ENCODE measurements around the gene NCAM2.

Gene NCAM2

GRCh38 chr21:21231913-21232312 is 233.7 kb downstream of the NCAM2 start:
- DNase-seq = no peak

- DNase-seq = peak; percentile 68
These were observed 234.1 kb downstream of the NCAM2 start for GRCh38 chr21:21232320-21232719.

DNA sequence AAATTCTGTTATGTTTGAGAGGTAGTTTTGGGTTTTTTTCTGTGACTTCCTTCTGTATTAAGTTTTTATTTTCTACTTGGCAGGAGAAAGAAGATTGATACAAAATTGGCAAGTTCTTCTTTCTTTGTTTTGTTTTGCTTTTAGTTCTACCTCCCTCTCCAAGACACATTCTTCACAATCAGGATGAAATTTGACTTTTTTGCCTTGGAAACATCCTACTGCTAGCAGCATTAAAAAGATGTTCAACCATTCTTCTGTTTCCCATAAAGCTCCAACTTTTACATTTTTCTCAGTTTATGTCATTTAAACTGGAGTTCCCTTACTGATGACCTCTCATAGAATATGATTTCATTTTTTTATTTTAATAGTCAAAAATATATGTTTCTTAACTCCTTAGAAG is 234.8 kb downstream of the NCAM2 start:
- no peak for DNase-seq

DNA sequence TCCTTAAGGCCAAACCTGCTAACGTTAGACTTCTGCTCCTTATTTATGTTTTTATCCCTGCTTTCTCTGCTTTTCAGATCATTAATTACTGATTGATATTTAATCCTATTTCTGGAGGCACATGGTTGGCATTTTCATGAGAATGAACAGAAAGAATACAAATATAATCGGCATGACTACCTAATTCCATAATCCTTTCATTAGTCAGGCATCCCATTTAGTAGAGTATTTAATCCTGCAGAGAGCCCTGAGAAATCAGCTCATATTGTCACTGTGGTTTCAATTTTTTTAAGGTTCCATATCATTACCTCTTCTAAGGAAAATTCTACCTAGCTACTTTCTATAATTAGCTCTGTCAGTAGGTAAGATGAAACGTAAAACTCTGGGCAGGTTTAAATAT is 238.8 kb downstream of the NCAM2 start:
- DNase-seq = no peak

GRCh38 chr21:21238629-21239400 is 240.6 kb downstream of the NCAM2 start:
- DNase-seq = no peak

DNA sequence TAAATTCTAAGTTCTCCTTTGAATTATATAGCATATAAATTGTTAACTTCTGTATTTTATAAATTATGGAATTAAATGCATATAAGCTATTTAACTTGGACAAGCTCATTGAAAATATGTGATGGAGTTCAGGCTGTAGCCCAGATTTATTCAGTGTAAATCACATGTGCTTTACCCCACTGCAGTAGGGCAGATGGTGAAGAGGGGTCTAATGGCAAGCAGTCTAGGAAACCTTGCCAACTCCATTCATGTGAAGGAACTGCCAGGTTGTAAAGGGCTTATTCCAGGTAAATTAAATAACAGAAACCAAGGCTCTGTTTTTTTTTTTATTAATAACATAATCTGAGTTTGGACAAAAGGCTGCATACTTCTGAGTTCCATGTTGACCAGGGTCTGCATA is 243.2 kb downstream of the NCAM2 start:
- DNase-seq = no peak

DNA sequence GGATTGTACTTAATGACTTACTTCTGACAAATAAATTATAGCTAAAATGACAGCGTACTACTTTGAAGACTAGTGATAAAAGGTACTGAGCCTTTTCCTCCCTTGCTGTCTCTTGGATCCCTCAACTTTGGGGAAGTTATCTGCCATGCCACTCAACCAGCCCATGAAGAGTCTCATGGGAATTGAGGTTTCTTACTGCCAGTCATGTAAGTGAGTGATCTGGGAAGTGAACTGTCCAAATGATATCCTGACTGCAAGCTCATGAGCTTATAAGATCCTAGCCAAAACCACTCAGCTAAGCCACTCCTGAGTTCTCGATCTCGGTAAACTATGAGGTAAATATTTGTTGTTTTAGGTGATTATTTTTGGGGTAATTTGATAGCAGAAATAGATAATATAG is 247.8 kb downstream of the NCAM2 start:
- peak; percentile 4 for DNase-seq

DNA sequence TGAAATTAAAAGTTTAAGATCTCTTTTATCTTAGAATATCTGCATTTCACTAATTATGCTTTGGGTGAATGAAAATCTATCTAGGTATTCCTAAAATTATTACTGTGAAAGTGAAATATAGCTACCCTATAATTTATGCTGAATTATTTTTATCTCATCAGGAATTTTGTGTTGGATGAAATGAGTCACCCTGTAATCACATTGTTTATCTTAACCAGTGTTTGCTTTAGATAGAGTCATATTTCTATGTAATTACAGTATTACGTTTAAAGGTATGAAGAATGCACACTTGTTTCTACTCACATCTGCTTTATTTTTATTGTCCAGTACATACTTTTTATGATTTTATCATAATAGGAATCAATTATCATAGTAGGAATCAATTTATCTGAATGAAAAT is 249.2 kb downstream of the NCAM2 start:
- no peak for DNase-seq

DNA sequence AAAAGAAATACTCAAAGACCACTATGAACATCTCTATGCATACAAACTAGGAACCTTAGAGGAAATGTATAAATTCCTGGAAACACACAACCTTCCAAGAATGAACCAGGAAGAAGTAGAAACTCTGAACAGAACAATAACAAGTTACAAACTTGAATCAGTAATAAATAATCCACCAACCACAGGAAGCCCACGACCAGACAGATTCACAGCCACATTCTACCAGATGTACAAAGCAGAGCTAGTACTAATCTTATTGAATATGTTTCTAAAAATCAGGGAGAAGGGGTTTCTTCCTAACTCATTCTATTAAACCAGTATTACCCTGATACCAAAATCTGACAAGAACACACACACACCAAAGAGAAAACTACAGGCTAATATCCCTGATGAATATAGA is 263.8 kb downstream of the NCAM2 start:
- no peak for DNase-seq

- no peak for DNase-seq
These were observed 269.9 kb downstream of the NCAM2 start for GRCh38 chr21:21268061-21268471.

DNA sequence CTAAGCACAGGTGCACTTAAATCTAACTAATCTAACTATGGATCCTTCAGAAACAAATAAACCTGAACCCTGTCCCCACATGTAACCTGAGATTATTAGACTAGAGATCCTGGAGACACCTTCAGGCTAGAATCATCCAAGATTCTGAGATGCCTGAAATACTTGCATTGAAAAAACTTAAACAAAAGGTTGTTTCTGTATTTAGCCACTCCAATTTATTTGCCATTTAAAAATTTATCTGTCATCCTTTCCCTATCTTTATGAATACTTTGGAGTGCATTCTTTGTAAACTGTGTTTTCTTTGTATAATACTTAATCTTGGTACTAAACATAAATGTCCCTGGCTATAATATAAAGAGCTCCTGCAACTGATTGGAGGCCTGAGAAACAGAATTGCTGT is 270.7 kb downstream of the NCAM2 start:
- DNase-seq = no peak

GRCh38 chr21:21279193-21279901 is 281.1 kb downstream of the NCAM2 start:
- no peak for DNase-seq

DNA sequence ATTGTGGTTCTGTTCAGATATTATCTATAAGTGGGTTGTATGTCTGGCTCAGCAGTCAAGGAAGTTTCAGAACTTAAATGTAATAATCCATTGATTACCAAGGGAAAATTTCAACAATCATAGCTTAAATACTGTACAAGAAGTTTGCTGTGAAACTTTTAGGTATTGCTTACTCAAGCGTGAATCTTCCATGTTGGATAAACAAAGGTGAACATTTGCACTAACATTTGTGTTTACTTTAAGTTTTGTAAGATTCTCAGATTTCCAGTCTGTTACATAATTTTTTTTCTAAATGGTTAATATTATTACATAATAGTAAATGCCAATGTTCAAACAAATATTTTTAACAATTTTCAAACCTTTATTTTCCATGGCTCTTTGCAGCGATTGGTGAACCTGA is 285.6 kb downstream of the NCAM2 start:
- no peak for DNase-seq

- no peak for DNase-seq
These were observed 288.1 kb downstream of the NCAM2 start for GRCh38 chr21:21286170-21286798.

DNA sequence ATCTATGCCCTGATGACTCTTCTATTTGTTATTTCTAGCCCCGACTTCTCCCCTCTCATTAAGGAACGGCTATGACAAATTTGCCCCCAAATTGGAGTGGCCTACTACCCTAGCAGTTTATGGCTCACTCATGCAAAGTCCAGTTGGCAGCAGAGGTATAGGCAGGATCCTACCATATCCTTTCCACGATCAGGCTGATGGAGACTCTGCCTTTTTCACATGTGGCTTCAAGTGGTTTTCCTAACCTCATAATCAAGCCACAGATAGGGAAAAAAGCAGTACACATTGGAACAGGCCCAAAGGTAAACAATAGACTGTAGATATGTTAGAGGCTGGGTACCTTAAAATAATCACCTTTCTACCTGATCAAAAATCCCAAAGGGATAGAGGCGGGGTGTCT is 292.5 kb downstream of the NCAM2 start:
- DNase-seq = no peak

- DNase-seq = no peak
These were observed 293.8 kb downstream of the NCAM2 start for GRCh38 chr21:21291883-21292569.

GRCh38 chr21:21295303-21295702 is 297.1 kb downstream of the NCAM2 start:
- peak; percentile 7 for DNase-seq

- no peak for DNase-seq
These were observed 299.0 kb downstream of the NCAM2 start for GRCh38 chr21:21297211-21297610.

DNA sequence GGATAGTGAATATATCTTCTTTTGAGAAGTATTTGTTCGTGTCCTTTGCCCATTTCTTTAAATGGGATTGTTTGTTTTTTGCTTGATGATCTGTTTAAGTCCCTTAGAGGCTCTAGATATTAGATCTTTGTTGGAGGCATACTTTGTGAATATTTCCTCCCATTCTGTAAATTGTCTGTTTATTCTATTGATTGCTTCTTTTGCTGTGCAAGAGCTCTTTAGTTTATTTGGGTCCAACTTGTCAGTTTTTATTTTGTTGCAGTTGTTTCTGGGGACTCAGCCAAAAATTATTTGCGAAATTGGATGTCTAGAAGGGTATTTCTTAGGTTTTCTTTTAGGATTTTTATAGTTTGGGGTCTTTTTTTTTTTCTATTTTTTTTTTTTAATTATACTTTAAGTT is 302.8 kb downstream of the NCAM2 start:
- no peak for DNase-seq

- DNase-seq = no peak
These were observed 311.3 kb downstream of the NCAM2 start for GRCh38 chr21:21309510-21309909.

DNA sequence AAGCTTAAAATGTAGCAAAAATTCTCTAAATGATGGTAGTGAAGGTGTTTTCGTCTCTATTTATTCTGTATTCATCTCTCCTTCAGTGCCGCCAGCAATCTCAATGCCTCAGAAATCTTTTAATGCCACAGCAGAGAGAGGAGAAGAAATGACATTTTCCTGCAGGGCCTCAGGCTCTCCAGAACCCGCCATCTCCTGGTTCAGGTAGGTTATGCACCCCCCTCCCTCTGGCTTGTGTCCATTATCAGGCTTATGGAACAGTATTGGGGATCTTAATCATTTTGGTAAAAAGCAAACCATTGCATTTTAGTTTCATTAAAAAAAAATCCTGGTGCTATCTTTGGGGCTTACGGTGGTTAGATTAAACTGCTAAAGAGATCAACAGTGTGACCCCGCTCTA is 326.1 kb downstream of the NCAM2 start:
- no peak for DNase-seq

GRCh38 chr21:21332492-21332891 is 334.3 kb downstream of the NCAM2 start:
- DNase-seq = peak; percentile 19

DNA sequence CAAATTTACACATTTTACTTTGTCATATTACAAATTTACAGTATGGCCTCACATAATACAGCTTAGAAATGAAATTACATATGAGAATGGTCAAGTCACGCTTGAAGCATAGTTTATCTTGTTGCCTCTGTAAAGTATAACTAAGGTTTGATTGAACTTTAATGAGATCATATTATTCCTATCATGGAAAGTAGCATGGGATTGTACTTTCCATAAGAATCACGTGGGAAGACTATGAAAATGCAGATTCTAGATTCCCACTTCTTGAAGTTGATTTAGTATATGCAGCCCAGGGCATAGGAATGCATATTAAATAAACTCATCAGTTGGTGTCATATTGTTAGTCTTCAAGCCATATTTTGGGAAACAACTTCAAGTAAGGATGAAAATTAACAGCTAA is 342.8 kb downstream of the NCAM2 start:
- DNase-seq = no peak

DNA sequence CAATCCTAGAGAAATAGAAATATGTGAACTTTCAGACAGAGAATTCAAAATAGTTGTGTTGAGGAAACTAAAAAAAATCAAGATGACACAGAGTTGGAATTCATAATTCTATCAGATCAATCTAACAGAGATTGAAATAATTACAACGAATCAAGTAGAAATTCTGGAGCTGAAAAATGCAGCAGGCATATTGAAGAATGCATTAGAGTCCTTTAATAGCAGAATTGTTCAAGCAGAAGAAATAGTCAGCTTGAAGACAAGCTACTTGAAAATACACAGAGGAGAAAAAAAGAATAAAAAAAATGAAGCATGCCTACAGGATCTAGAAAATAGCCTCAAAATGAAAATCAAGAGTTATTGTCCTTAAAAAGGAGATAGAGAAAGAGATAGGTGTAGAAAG is 347.1 kb downstream of the NCAM2 start:
- DNase-seq = no peak
